Activated CD8-positive, alpha-beta memory T cell treated with anti-CD3 and anti-CD28 coated beads for 48 hours (primary cell): Measurements from ENCODE around the gene SPTAN1.

Experiments used
- DNase-seq, 3 experiments: peaks; one replicate each; pipeline ENCODE4 v3.0.0-alpha.2; 2020; ENCODE audit warnings: low read depth in 2 of 3, low spot score in 2 of 3

The SPTAN1 gene

DNA sequence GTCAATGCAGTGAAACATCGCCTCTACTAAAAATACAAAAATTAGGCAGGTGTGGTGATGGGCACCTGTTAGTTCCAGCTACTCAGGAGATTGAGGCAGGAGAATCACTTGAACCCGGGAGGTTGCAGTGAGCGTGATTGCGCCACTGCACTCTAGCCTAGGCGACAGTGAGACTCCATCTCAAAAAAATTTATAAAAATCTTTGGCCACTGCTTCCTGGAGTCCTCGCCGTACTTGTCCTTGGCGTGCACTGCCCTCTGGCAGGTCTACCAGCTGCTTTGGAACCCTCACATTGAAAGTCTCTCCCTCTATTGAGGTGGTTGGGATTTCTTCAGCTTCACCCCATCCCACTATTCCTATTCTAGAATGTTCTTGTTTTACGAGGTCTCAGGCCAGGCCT, 79.2 kb downstream of the SPTAN1 start:
- DNase-seq: no peak

DNA sequence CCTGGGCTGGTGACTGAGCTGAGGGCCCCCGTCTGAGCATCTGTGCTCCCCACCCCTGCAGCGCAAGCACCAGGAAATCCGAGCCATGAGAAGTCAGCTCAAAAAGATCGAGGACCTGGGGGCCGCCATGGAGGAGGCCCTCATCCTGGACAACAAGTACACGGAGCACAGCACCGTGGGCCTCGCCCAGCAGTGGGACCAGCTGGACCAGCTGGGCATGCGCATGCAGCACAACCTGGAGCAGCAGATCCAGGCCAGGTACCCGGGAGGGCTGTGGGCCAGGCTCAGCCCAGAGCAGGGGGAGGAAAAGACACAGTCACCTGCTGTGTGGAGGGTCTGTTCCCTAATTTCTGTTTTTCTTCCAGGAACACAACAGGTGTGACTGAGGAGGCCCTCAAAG, 79.7 kb downstream of the SPTAN1 start:
- DNase-seq: no peak

DNA sequence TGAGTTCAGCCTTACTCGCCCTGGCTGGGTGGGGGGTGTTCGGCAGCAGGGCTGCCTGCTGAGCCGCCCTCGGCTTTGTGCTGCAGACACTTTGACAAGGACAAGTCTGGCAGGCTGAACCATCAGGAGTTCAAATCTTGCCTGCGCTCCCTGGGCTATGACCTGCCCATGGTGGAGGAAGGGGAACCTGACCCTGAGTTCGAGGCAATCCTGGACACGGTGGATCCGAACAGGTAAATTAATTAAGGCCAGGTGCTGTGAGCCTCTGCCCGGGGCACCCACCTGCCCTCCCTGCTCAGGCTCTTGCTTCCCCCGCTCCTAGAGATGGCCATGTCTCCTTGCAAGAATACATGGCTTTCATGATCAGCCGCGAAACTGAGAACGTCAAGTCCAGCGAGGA, 80.1 kb downstream of the SPTAN1 start:
- DNase-seq: no peak

DNA sequence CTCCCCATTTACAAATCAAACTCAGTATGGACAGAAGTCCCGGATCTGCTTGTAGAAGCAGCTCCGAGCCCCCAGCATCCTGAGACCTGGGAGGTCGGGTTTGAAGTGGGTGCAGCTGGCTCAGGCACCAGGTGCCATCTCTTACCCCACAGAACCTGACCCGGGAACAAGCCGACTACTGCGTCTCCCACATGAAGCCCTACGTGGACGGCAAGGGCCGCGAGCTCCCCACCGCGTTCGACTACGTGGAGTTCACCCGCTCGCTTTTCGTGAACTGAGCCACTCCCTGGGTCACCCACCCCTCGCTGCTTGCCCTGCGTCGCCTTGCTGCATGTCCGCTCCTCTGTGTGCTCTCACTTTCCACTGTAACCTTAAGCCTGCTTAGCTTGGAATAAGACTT, 80.7 kb downstream of the SPTAN1 start:
- DNase-seq: no peak

DNA sequence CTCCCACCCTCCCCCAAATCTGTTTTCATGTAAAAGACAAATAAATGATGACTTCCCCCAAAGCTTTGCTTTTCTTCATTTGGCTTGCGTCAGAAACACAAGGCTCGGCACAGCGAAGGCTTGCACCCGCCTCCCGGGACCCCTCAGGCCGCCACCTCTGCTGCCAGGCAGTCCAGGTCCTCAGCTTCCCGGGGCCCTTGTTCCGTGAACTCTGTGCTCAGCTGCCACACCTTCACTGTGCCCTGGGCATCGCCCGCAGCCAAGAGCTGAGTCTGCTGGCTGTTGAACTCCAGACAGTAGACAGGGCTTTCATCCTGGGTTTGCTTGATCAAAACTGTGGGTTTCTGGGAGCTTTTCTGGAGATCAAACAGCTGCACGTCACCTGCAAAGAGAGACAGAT, 81.2 kb downstream of the SPTAN1 start:
- DNase-seq: no peak

DNA sequence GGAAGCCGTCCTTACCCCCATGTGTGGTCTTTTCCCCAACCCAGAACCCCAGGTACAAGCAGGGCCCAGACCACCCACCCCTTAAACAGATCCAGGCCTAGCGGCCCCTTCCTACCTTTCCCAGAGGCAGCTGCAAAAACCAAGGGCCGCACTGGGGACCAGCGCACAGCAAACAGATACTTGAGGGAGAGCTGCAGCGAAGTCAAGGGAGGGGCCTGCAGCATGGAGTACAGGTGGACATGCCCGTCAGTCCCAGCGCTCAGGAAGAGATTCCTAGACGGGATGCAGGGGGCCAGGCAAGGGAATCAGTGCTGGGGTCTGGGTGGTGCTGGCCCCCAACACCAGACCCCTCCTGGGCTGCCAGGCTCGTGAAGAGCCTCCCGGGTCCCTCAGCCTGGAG, 81.7 kb downstream of the SPTAN1 start:
- DNase-seq: no peak

DNA sequence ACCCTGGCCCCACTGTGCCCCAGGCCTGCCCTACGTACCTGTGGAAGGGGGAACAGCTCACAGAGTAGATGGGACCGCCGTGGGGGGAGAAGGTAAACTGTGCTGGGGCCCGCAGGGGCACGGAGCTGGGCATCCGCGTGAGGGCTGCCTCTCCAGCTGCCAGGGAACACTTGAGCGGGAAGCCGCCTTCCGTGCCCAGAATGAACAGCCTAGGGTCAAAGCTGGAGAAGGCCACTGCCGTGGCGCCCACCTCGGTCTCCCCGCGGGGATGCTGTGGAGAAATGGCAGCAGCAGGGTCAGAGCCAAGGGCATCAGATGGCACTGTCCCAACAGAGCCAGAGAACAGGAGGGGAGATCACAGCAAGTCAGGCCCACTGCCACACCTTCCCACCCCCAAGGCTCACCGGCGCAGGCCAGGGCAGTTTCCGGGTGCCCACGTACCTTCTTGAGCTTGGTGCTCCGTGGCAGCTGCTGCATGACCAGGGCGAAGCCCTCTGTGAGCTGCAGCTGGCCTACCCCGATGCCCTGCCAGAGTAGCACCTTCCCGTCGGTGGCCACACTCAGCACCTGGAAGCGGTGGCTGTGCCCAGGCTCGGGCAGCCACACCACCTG, 82.4 kb downstream of the SPTAN1 start:
- DNase-seq: no peak

DNA sequence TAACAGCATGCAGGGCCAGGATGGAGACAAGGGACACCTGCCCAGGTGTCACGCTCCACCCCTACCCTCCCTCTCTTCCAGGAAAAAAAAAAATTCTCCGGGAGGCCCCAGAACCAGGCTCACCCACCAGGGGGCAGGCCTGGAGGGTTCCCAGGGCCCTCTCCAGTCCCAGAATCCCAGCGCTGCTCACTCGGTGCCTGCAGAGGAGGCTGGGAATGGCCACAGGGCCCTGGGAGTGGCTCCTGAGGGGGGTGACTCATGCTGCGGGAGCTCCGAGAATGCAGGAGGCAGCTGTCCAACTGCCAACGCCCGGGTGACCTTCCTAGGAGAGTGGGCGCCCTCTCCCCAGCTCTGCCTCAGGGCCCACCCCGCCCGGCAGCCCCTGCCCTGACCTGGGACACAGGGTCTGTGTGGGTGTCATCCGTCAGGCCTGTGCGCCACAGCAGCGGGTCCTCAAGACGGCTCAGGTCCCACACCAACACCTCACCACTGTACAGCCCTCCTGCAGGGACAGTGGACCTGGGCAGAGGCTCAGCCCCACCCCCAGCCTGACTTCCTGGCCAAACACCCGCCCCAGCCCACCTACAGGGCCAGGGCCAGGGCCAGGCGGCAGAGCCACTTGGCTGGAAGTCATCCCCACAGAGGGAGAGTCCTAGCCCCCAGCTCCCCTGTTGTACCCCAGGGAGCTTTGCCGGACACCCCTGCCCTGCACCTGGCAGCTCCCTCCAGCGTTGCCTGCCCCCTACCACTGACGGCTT, 83.1 kb downstream of the SPTAN1 start:
- DNase-seq: no peak

DNA sequence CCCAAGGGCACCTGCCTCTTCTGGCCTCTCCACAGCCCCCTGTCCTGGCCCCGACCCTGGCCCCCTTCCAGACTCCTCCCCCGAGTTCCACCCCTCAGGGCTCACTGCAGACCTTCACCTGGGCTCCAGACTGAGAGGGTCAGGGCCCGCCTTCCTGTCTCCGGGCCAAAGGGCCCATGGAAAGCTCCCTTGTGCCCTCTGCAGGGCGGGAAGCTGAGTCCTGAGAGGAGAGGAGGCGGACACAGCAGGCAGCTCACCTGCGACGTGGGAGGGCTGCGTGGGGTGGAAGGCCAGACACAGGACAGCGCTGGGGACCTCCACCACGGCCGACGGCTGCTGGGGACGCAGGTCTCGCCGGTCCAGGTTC, 83.6 kb downstream of the SPTAN1 start:
- no peak for DNase-seq

DNA sequence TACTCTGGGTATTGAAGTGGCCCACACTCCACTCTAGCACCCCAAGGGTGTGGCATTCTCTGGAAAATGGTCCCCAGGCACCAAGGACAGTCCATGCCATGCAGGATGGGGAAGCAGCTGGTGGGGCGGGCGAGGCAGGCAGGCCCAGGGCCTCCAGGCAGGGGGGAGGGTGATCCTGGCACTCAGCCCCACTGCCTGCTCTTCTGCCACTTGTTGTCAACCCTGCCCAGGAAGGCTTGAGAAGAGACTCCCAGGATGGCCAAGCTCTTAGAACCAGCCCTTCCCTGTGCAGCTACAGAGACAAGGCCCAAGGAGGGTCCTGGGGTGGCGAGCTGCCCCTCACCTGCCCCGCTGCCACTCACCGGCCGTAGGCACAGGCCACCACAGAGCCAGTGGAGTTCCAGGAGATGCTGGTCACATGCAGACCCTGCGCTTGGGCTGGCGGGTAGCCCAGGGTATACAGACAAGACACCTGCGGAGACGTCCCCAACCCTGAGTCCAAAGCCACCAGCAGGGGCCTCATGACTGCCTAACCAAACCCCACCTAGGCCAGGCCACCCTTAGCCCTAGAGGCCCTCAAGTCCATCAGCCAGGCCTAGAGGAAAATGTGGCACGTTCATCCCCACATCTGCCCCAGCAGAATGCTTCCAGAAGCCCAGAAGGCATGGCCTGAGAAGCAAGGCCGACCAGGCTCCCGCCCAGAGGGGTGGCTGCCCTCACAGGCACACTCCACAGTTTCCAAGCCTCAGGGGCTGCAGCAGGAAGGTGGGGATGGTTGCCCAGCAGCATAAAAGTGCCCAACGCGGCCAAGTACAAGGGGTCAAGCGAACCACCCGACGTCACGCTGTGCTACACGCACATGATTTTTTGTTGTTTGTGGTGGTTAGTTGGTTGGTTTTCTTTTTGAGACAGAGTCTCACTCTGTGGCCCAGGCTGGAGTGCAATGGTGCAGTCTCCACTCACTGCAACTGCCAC, 84.5 kb downstream of the SPTAN1 start:
- DNase-seq: no peak

DNA sequence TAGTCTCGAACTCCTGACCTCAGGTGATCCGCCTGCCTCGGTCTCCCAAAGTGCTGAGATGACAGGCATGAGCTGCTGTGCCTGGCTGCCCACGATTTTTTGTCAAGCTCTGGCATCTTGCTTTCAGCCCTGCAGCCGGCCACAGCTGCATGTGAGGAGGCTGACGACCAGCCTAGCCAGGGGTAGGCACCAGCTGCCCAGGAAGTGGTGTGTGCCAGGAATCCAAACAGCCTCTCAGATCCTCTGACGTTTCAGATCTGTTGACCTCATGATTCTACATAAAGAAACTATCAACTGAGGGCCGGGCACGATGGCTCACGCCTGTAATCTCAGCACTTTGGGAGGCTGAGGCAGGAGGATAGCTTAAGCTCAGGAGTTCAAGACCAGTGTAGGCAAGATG, 85.3 kb downstream of the SPTAN1 start:
- DNase-seq: no peak

DNA sequence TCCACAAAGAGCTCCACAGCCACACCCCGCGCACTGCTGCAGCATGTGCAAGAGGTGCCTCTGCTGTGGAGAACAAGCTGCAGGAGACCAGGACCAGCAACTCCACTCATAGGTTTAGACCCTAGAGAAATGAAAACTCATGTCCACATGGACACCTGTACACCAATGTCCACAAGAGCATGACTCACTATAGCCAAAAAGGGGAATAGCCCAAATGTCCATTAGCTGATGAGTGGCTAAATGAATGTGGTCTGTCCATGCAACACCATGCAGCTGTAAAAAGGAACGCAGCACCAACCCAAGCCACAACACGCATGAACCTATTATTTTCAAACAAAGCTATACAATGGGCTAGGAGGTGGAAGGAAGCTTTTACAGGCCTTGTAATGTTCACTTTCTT, 86.2 kb downstream of the SPTAN1 start:
- DNase-seq: no peak

DNA sequence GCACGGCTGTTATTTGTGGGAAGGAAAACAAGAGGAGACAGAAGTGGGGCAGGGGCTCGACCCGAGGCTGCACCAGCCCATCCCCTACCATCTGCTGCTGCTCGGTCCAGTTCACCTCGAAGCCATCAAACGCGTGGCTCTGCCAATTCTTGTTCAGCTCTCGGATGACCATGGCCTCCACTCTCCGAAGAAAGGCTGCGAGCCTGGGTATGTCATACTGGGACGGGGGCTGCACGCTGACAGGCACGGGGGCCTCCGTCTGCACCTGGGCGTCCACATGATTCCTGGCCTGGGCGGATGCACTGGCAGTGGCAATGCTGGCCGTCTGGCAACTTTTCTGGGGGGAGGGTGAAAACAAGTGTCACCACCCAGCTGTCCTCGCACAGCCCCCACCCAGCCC, 88.2 kb downstream of the SPTAN1 start:
- no peak for DNase-seq

DNA sequence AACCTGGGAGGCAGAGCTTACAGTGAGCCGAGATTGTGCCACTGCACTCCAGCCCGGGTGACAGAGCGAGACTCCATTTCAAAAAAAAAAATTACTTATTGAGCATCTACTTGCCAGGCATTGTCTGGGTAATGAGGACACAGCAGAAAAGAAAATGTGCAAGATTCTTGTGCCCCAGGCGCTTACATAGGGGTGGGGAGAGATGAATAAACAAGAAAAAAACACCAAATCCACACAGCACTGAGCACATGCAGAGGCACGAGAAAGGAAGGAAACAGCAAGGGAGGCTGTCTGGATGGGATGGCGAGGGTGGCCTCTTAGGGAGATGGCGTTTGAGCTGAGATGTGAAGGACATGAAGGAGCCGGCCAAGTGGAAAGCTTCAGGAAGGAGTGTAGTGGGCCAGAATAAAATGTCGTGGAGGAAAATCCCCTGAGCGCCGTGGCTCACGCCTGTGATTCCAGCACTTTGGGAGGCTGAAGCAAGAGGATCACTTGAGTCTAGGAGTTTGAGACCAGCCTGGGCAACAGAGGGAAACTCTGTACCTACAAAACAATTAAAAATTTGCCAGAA, 90.4 kb downstream of the SPTAN1 start:
- no peak for DNase-seq

DNA sequence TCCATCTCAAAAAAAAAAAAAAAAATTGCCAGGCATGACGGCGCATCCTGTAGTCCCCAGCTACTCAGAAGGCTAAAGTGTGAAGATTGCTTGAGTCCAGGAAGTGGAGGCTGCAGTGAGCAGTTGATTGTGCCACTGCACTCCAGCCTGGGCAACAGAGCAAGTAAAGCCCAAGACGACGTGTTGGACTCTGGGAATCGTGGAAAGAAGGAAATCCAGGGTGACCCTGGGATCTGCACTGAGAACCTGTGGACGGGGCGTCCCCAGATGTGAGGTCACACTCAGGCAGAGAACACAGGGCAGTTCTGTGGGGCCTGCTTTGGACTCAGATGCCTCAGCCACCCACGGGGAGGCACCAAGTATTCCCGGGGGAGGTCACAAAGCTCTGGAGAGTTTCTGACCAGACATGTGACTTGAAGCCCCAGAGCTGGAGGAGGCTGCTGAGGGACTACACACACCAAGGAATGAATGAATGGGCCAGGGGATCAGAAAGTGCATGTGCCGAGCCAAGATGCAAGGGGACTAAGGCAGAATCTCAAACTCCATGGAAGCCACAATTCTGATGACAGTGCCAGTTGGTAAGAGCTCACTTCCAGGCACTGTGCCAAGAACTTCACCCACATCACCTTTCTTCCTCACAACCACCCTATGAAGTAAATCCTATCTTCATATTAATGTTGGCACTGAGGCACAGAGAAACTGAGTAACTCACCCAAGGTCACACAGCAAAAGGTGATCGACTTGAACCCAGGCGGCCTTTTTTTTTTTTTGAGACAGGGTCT, 91.3 kb downstream of the SPTAN1 start:
- no peak for DNase-seq

DNA sequence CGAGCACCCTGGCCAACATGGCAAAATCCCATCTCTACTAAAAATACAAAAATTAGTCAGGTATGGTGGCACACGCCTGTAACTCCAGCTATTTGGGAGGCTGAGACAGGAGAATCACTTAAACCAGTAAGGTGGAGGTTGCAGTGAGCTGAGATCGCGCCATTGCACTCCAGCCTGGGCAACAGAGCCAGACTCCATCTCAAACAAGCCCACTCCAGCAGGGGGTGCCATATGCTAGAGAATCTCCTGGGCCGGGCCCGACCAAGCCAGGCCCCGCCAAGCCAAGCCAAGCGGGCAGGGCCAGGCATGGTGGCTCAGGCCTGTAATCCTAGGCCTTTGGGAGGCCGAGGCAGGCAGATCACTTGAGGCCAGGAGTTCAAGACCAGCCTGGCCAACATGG, 95.8 kb downstream of the SPTAN1 start:
- peak; percentile 40 to 46 (median 42) for DNase-seq

DNA sequence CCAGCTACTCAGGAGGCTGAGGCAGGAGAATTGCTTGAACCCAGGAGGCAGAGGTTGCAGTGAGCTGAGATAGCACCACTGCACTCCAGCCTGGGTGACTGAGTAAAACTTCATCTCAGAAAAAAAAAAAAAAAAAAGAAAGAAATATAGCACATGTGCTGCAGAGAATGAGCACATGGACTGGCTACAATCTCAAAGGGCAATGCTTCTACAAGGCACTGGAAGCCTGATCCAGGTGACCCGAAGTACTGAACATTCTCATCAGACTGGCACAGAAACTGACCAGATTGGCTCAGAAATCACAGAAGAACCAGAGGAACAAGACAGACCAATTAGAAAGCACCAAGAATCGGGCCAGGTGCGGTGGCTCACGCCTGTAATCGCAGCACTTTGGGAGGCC, 99.4 kb downstream of the SPTAN1 start:
- no peak for DNase-seq

DNA sequence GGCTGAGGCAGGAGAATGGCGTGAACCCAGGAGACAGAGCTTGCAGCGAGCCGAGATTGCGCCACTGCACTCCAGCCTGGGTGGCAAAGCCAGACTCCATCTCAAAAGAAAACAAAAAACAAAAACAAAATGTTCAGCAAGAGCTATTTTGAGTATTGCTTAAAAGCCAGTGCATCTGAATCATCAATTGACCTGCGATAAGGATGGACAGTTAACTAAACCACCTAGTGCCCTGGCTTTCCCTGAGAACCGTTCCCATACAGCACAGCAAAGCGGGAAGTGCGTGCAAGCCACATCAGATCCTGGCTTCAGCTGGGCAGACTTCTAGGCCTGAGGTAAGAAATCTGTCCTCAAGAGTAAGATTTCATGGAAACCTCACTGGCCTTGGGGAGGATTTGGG, 101.5 kb downstream of the SPTAN1 start:
- no peak for DNase-seq

DNA sequence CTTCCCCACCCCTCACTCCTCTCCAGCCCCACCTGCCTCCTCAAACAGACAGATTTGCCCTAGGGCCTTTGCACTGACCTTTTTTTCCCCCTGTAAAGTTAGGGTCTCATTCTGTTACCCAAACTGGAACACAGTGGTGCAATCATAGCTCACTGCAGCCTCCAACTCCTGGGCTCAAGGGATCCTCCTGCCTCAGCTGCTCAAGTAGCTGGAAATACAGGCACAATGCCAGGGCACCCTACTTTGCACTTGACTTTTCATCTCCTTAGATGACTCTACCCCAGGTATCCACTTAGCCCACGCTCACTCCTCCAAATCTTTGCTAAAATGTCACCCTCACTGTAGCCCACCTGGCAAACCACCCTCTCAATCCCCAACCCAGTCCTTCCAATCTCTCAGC, 102.1 kb downstream of the SPTAN1 start:
- DNase-seq: no peak

DNA sequence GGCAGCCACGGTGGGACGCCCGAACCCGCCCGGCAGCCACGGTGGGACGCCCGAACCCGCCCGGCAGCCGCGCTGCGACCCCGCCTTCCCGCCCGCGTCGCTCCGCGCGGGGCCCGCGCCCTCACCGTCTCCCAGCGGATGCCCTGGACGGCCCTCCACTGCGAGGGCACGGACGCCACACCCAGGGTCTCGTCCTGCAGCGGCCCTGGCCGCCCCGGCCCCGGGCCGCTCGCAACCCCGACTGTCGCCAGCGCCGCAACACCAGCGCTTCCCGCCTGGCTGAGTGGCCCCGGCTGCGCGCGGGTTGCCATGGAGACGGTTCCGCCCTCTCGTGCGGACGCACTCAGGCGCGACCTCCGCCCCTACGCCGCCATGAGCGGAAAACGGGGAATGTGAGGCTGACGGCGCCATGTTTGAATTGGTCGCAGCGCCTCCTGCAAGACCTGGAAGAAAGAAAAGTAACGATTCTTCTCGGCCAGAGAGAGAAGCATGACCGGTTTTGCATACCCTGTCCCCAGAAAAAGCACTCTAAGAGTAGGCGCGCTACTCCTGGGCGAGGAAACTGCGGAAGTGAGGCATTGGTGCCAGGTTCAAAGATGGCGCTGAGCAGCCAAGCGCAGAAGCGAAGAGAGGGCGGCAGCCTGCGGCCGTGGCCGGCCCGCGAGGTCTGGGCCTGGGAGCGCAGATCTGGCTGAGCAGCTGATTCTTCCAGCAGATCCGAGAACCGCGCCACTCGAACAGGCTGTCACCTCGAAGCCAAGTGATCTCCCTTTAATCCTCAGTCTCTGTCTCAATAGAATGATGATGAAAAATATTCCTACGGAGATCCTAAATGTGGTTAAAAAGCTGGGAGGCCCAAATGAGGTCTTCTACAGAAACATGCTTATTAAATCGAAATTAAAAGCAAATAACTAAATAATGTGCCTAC, 104.3 kb downstream of the SPTAN1 start, which contains the start of gene DYNC2I2:
Gene DYNC2I2 (minus strand): TSS at position 432 of the 928 bp plus-strand sequence. CDS start 121 bp downstream, at position 311.
- DNase-seq: peak; percentile 88 to 97 (median 96)
